HCT116 (cell line): ENCODE results near the gene HIVEP3. TPM values are rescaled to one million over a fixed set of nuclear protein-coding genes. Genes with fewer than 3 reads are reported as not detected.

Source experiments
- ATAC-seq: fragments of 200-7000 bp; cut with Tn5 transposase; 2 replicates; pipeline ENCODE4 v1.9.1; 2020; ENCODE audit warnings: mild to moderate bottlenecking, moderate library complexity
- BruUV-seq: library from RNA; stranded (reverse); fragments of 400-500 nt; replicated peaks from 2 replicates; lab custom pipeline; 2021; lab: Mats Ljungman, UMichigan
- CTCF ChIA-PET: fragments of 300-600 bp; sonication (Branson Sonifier 250); formaldehyde crosslinking; loops from one replicate; lab custom pipeline; 2021; ENCODE audit warnings: antibody characterized with exemption; lab: Charles Lee
- POLR2A ChIA-PET: fragments of 300-600, 350-600 bp; sonication (Branson Sonifier 250); formaldehyde crosslinking; loops from one replicate; lab custom pipeline; 2021; ENCODE audit warnings: antibody characterized with exemption; lab: Charles Lee
- RAD21 ChIA-PET, 2 experiments: fragments of 300-600 bp; sonication (Branson Sonifier 250); formaldehyde crosslinking; loops; one replicate each; lab custom pipeline; 2023; ENCODE audit warnings: low total read pairs in 2 of 2; ENCODE audit not compliant: uncharacterized antibody in 2 of 2, unreplicated experiment in 2 of 2, low non-redundant PET in 1 of 2; lab: Charles Lee
- DNase-seq: peaks from one replicate; pipeline ENCODE4 v3.0.0-alpha.2; 2010; ENCODE audit warnings: low read depth, low spot score
- H2AFZ ChIP-seq: fragments of 200-600 bp; shearing (Covaris generic), sonication (generic); 2 replicates; pipeline ENCODE4 v1.6.1; 2017; ENCODE audit warnings: low read depth, mixed run types, mixed read lengths, antibody characterized with exemption, low read length; ENCODE audit not compliant: poor library complexity, severe bottlenecking
- H3K27ac ChIP-seq: 2 replicates; pipeline ENCODE4 v1.5.1; 2012; ENCODE audit warnings: low read depth, low read length
- H3K27me3 ChIP-seq: fragments of 200-600 bp; sonication (generic); 2 replicates; pipeline ENCODE4 v1.6.1; 2016; ENCODE audit warnings: mixed run types, low read length, mixed read lengths; ENCODE audit not compliant: insufficient read depth
- H3K36me3 ChIP-seq, 2 experiments: fragments of 200-500 bp in 1 of 2; fragments of 200-600 bp in 1 of 2; sonication (Bioruptor generic) in 1 of 2; sonication (generic) in 1 of 2; 2 replicates each; pipeline versions ENCODE4 v1.5.1 to v1.6.1; 2014 to 2016; ENCODE audit warnings: low read length in 2 of 2, inconsistent platforms in 1 of 2, mixed read lengths in 1 of 2, mixed run types in 1 of 2; ENCODE audit not compliant: insufficient read depth in 2 of 2, control insufficient read depth in 1 of 2
- H3K4me1 ChIP-seq, 2 experiments: fragments of 200-600 bp in 1 of 2; sonication (generic) in 1 of 2; 2 replicates each; pipeline versions ENCODE4 v1.5.1 to v1.6.1; 2012 to 2017; ENCODE audit warnings: low read length in 2 of 2, inconsistent platforms in 1 of 2, mild to moderate bottlenecking in 1 of 2, mixed read lengths in 1 of 2, mixed run types in 1 of 2, moderate library complexity in 1 of 2; ENCODE audit not compliant: insufficient read depth in 2 of 2, control insufficient read depth in 1 of 2
- H3K4me2 ChIP-seq: fragments of 200-600 bp; sonication (generic); 2 replicates; pipeline ENCODE4 v1.6.1; 2017; ENCODE audit warnings: mixed run types, low read length, mixed read lengths
- H3K4me3 ChIP-seq, 2 experiments: fragments of 200-600 bp in 1 of 2; sonication (generic) in 1 of 2; replicated peaks in 1 of 2; 2 replicates each; pipeline ENCODE4 v1.5.1; 2011 to 2016; ENCODE audit warnings: low read length in 2 of 2, control low read depth in 1 of 2, low read depth in 1 of 2, mild to moderate bottlenecking in 1 of 2, mixed read lengths in 1 of 2, mixed run types in 1 of 2
- H3K79me2 ChIP-seq: fragments of 200-600 bp; sonication (generic); 2 replicates; pipeline ENCODE4 v1.6.1; 2017; ENCODE audit warnings: mild to moderate bottlenecking, mixed run types, low read length, moderate library complexity, mixed read lengths; ENCODE audit not compliant: insufficient read depth
- H3K9ac ChIP-seq: fragments of 200-600 bp; sonication (generic); 2 replicates; pipeline ENCODE4 v1.6.1; 2016; ENCODE audit warnings: low read length, mixed read lengths
- H3K9me2 ChIP-seq: fragments of 200-600 bp; sonication (generic), shearing (Covaris generic); 2 replicates; pipeline ENCODE4 v1.6.1; 2017; ENCODE audit warnings: mixed run types, mild to moderate bottlenecking, moderate library complexity; ENCODE audit not compliant: insufficient read depth
- H3K9me3 ChIP-seq, 2 experiments: fragments of 200-500 bp in 1 of 2; fragments of 200-600 bp in 1 of 2; sonication (Bioruptor generic) in 1 of 2; sonication (generic) in 1 of 2; 2 replicates each; pipeline ENCODE4 v1.6.1; 2014 to 2017; ENCODE audit warnings: low read length in 2 of 2, mixed read lengths in 2 of 2, inconsistent platforms in 1 of 2, low read depth in 1 of 2, mild to moderate bottlenecking in 1 of 2, mixed run types in 1 of 2, moderate library complexity in 1 of 2; ENCODE audit not compliant: control insufficient read depth in 1 of 2, insufficient read depth in 1 of 2
- H4K20me1 ChIP-seq: fragments of 200-600 bp; sonication (generic), shearing (Covaris generic); 2 replicates; pipeline ENCODE4 v1.6.1; 2017; ENCODE audit warnings: mixed run types, mild to moderate bottlenecking, moderate library complexity; ENCODE audit not compliant: insufficient read depth
- CEBPB ChIP-seq: IDR thresholded peaks from 2 replicates; pipeline ENCODE4 v1.6.1; 2012; ENCODE audit warnings: low read depth
- EGR1 ChIP-seq: IDR thresholded peaks from 2 replicates; pipeline ENCODE4 v1.6.1; 2012; ENCODE audit warnings: low read depth
- POLR2A ChIP-seq: IDR thresholded peaks from 2 replicates; pipeline ENCODE4 v1.7.0; 2011; ENCODE audit warnings: borderline replicate concordance; ENCODE audit not compliant: insufficient read depth, insufficient read length; ENCODE audit errors: extremely low read depth
- RAD21 ChIP-seq: IDR thresholded peaks from 2 replicates; pipeline ENCODE4 v1.6.1; 2012; ENCODE audit warnings: low read depth, mild to moderate bottlenecking
- REST ChIP-seq: IDR thresholded peaks from 2 replicates; pipeline ENCODE4 v1.6.1; 2012; ENCODE audit warnings: low read depth
- ZBTB33 ChIP-seq: IDR thresholded peaks from 2 replicates; pipeline ENCODE4 v1.6.1; 2011; ENCODE audit warnings: mild to moderate bottlenecking, low read length, moderate library complexity; ENCODE audit not compliant: insufficient replicate concordance; ENCODE audit errors: extremely low read depth
- intact Hi-C: fragments of 100-400 bp; cut with micrococcal nuclease; formaldehyde crosslinking; loops from 2 replicates; pipeline ENCODE4 v1.10.0; 2022
- total RNA-seq: library from RNA; stranded (reverse); gene quantifications from one replicate; pipeline ENCODE4 v1.2.1, GENCODE V29; 2021; ENCODE audit not compliant: unreplicated experiment

The HIVEP3 gene
- total RNA-seq, 1 experiment from 2014 or later = 7.1 TPM

- Histone ChIP-seq H3K4me1 (no peaks in the 10 kb centered on the region), H3K9me2 (no peaks in the 10 kb centered on the region), H3K4me3 (no peak overlapping the region), H2AFZ (no peak overlapping the region), H3K4me2 (no peak overlapping the region), H3K27me3 (peaks cover 3% of the 10 kb centered on the region; the same call in 1 of the 2 replicates), H3K79me2 (no peaks in the 10 kb centered on the region), H3K9me3 (no peaks in the 10 kb centered on the region), H4K20me1 (no peaks in the 10 kb centered on the region), H3K27ac (no peak overlapping the region), H3K9ac (no peak overlapping the region), H3K36me3 (no peaks in the 10 kb centered on the region)
- ChIA-PET RAD21 (interaction anchor here in 1 of 2 experiments (0.6 kb wide), 1 partner anchor 205 kb away, joined by 4 read pairs; no protein-coding TSS in a partner anchor), POLR2A (no interaction called here), CTCF (interaction anchor here (2.5 kb wide), 1 partner anchor 19 kb away, joined by 12 read pairs; no protein-coding TSS in a partner anchor)
- intact Hi-C loops = no loop called here
- DNase-seq (no peak), ATAC-seq (no peak)
- TF ChIP-seq POLR2A (no peak), REST (no peak), ZBTB33 (no peak), EGR1 (no peak), CEBPB (no peak), RAD21 (no peak)
- no TSS peak for BruUV-seq
Measured at GRCh38 chr1:41830726-41831125, 88.0 kb downstream of the HIVEP3 start.
